ENCODE data around the gene PSMB5. TPM values are rescaled to one million over a fixed set of nuclear protein-coding genes. Genes with fewer than 3 reads are reported as not detected.

PSMB5 gene
- total RNA-seq, 4 donors from 2014 or later: 304 to 543 (median 486) TPM

DNA sequence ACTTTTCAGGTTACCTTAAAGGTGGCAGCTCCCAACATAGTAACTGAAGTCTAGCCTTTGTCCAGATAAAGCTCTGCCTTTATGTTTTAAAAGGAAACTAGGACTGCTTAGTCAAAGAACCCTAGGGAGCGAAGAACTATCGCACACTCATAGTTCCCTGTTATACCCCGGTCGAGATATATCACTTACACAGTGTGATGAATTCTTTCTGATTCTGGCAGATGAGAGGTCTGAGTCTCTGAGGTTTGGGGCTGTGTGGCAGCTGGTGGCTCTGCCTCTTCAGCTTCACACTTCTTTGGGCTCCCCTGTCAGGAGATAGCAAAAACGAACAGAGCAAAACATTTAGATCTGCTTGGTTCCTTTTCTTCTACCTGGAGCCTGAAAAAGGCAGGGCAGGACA is 43.3 kb upstream of the PSMB5 start:
- in situ Hi-C loops (cut with MboI; ENCODE audit: low sequenced_read_pairs in 4 of 4) (no loop called here), intact Hi-C loops (cut with DNase I; ENCODE audit: low total_unique reads) (loop anchor here (2.0 to 5.0 kb wide), 2 partner anchors 17 to 219 kb away; partner anchors contain the start of genes ACIN1 and C14orf119)
- Histone ChIP-seq H3K4me1 (peaks cover under 1 to 23% of the 10 kb centered on the region in 2 donors), H3K9me3 (no peaks in the 10 kb centered on the region), H3K27me3 (no peaks in the 10 kb centered on the region), H3K4me3 (no peak overlapping the region), H3K36me3 (peaks cover 6 to 90% of the 10 kb centered on the region in 2 donors), H3K27ac (peak overlapping the region; percentile 71 to 87 (median 84))
- DNase-seq (no peak), ATAC-seq (no peak)
- TF ChIP-seq, protein P1, sequence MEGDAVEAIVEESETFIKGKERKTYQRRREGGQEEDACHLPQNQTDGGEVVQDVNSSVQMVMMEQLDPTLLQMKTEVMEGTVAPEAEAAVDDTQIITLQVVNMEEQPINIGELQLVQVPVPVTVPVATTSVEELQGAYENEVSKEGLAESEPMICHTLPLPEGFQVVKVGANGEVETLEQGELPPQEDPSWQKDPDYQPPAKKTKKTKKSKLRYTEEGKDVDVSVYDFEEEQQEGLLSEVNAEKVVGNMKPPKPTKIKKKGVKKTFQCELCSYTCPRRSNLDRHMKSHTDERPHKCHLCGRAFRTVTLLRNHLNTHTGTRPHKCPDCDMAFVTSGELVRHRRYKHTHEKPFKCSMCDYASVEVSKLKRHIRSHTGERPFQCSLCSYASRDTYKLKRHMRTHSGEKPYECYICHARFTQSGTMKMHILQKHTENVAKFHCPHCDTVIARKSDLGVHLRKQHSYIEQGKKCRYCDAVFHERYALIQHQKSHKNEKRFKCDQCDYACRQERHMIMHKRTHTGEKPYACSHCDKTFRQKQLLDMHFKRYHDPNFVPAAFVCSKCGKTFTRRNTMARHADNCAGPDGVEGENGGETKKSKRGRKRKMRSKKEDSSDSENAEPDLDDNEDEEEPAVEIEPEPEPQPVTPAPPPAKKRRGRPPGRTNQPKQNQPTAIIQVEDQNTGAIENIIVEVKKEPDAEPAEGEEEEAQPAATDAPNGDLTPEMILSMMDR (IDR thresholded peaks at IDR 0.05 in 4 of 5, conservative IDR thresholded peaks at IDR 0.05 in 1 of 5): no peak
- no peak for TF ChIP-seq POLR2A (IDR thresholded peaks at IDR 0.05)

DNA sequence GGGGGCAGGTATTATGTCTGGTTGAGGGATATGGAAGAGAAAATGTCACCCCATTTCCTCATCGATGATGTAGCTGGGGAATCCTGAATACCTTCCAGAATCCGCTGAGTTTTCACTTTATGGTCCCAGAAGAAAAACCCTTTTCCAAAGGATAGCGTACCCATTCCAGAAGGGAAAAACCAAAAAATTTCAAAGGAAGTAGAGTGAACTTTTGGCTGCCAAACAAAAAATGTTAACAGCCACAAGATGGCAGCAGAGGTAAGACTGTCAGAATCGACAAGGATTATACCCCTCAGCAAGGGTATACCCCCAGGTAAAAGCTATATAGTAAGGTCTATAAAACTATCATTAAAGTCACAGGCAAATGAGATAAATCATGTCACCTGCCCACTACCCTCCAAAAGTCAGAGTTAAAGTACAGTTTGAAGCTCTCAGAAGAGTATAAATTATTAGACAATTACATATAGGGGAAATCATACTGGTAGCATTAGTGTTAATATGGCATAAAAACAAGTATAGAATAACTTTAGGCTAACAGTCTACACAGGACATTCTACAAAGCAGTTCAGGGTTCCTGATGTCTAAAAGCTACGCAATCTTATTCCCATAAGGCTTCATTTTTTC is 42.2 kb upstream of the PSMB5 start:
- in situ Hi-C loops (cut with MboI; ENCODE audit: low sequenced_read_pairs in 4 of 4) (no loop called here), intact Hi-C loops (cut with DNase I; ENCODE audit: low total_unique reads) (loop anchor here (5.0 kb wide), 1 partner anchor 220 kb away; no protein-coding TSS in a partner anchor)
- H3K4me1 ChIP-seq: peaks cover 11 to 33% of the 10 kb centered on the region in 2 donors
- ATAC-seq (peak in 1 of 2 donors; percentile 31), DNase-seq (no peak)
- peak overlapping the region; percentile 71 to 87 (median 84) for H3K27ac ChIP-seq
- no peak for TF ChIP-seq POLR2A (IDR thresholded peaks at IDR 0.05)
- TF ChIP-seq, protein P1 (IDR thresholded peaks at IDR 0.05 in 4 of 5, conservative IDR thresholded peaks at IDR 0.05 in 1 of 5): peak; percentile 29 to 70 (median 48)
- H3K36me3 ChIP-seq: peaks cover 6 to 90% of the 10 kb centered on the region in 2 donors
- H3K9me3 ChIP-seq: no peaks in the 10 kb centered on the region
- no peak overlapping the region for H3K4me3 ChIP-seq
- H3K27me3 ChIP-seq: no peaks in the 10 kb centered on the region

DNA sequence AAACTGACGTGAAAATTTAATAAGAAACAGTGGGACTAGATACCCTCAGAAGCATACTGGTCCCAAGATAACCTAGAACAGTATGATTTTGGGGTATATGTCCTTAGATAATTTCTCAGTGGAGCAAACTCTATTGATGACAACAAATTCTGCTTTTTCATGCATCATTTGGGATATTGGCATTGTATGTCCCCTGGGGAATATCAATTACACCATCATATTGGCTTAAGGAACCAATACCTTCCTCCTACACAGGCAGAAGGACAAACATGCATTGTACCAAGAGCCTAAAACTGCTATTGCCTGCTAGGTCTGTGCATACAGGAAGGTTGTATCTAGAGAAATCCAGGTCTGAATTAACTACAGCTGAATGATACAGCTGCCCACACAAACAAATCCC is 40.2 kb upstream of the PSMB5 start:
- in situ Hi-C loops (cut with MboI; ENCODE audit: low sequenced_read_pairs in 4 of 4) (no loop called here), intact Hi-C loops (cut with DNase I; ENCODE audit: low total_unique reads) (loop anchor here (5.0 kb wide), 2 partner anchors 112 to 222 kb away; no protein-coding TSS in a partner anchor)
- Histone ChIP-seq H3K36me3 (peaks cover 3 to 71% of the 10 kb centered on the region in 2 donors), H3K27me3 (no peaks in the 10 kb centered on the region), H3K27ac (peak overlapping the region in 1 of 4 donors; percentile 90), H3K9me3 (no peaks in the 10 kb centered on the region), H3K4me3 (no peak overlapping the region), H3K4me1 (peaks cover 25 to 44% of the 10 kb centered on the region in 2 donors)
- ATAC-seq (no peak), DNase-seq (no peak)
- TF ChIP-seq POLR2A (IDR thresholded peaks at IDR 0.05): no peak
- TF ChIP-seq, protein P1 (IDR thresholded peaks at IDR 0.05 in 4 of 5, conservative IDR thresholded peaks at IDR 0.05 in 1 of 5): no peak

DNA sequence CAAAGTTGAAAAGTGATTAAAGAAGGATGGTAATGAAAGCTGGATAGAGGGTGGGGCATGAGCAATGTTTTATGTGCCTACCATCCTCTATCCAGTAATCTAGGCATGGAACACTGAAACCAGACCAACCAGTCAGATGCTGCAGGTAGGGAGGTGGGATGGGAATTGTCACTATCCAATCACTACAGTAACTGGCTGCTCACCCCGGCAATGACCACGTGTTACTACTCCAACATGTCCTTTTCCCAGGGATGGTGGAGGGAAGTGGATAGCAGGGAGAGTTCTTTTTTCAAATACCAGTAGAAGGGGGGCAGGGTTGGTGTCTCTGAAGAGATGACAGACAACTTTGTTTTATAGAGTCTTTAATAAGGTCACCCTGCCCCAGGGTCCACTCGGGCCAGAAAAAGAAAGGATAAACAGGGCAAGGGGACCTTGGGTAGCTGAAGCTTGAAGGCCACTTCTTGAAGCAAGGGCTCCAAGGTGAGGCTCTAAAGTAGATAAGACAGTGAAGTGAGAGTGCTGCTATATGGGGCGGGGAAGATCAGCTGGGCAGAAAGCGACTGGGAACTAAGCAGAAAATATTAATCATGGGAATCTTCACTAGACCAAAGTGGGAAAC is 37.3 kb upstream of the PSMB5 start:
- in situ Hi-C loops (cut with MboI; ENCODE audit: low sequenced_read_pairs in 4 of 4) (no loop called here), intact Hi-C loops (cut with DNase I; ENCODE audit: low total_unique reads) (loop anchor here (2.0 to 5.0 kb wide), 2 partner anchors 23 to 115 kb away; partner anchors contain the start of genes ACIN1 and C14orf119)
- peaks cover 0 to 61% of the 10 kb centered on the region in 2 donors for H3K36me3 ChIP-seq
- H3K27me3 ChIP-seq: no peaks in the 10 kb centered on the region
- TF ChIP-seq POLR2A (IDR thresholded peaks at IDR 0.05): no peak
- TF ChIP-seq, protein P1 (IDR thresholded peaks at IDR 0.05 in 4 of 5, conservative IDR thresholded peaks at IDR 0.05 in 1 of 5): no peak
- peaks cover 25 to 33% of the 10 kb centered on the region in 2 donors for H3K4me1 ChIP-seq
- ATAC-seq: peak; percentile 22 to 26
- DNase-seq: no peak
- H3K27ac ChIP-seq: peak overlapping the region; percentile 88 to 95 (median 90)
- no peaks in the 10 kb centered on the region for H3K9me3 ChIP-seq
- H3K4me3 ChIP-seq: peak overlapping the region; percentile 68 to 81 (median 74)

Measured in gastrocnemius medialis (tissue), 4 donors.